RWPE1 (cell line): ENCODE results near the gene DHDDS.

Source experiments
- CTCF ChIA-PET: fragments of 350-600 bp; sonication (Branson Sonifier 250); formaldehyde crosslinking; extraction: SDS; loops from one replicate; lab custom pipeline; 2021; lab: Yijun Ruan, JAX
- POLR2A ChIA-PET: fragments of 400-600 bp; formaldehyde crosslinking; extraction: SDS; loops from one replicate; lab custom pipeline; 2020; ENCODE audit warnings: antibody characterized with exemption; ENCODE audit not compliant: low non-redundant PET; lab: Yijun Ruan, JAX
- DNase-seq: peaks from one replicate; pipeline ENCODE4 v3.0.0; 2012; ENCODE audit warnings: low spot score
- H3K27ac ChIP-seq: fragments of 450-650 bp; 2 replicates; pipeline ENCODE4 v1.5.1; 2017
- TF ChIP-seq, protein P1 (sequence below): fragments of 450-650 bp; conservative IDR thresholded peaks from 2 replicates; pipeline ENCODE4 v1.5.1; 2017; ENCODE audit warnings: low read depth, mild to moderate bottlenecking

The DHDDS gene

DNA sequence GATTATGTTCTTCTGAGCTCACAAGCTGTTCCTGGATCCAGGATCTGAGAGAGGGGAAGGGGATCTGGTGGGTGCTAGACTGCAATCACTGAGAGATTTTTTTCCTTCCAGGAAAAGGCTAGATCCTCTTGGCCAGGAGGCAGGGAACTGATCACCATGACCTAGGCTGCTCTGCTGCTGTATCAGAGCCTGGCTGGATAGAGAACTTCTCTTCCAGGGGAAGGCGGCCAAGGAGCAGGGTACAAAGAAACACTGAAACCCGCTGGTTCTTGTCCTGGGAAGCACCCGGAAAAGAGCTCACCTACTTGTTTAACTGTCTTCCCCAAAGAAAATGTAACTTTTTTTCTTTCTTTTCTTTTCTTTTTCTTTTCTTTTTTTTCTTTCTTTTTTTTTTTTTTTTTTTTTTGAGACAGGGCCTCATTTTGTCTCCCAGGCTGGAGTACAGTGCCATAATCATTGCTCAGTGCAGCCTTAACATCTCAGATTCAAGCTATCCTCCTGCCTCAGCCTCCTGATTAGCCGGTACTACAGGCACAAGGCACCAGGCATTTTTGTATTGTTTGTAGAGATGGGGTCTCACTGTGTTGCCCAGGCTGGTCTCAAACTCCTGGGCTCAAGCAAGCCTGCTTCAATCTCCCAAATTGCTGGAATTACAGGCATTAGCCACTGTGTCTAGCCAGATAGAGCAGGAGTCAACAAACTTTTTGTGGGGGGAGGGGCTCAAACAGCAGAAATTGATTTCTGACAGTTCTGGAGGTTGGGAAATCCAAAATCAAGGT, 85.1 kb downstream of the DHDDS start:
- TF ChIP-seq, protein P1, sequence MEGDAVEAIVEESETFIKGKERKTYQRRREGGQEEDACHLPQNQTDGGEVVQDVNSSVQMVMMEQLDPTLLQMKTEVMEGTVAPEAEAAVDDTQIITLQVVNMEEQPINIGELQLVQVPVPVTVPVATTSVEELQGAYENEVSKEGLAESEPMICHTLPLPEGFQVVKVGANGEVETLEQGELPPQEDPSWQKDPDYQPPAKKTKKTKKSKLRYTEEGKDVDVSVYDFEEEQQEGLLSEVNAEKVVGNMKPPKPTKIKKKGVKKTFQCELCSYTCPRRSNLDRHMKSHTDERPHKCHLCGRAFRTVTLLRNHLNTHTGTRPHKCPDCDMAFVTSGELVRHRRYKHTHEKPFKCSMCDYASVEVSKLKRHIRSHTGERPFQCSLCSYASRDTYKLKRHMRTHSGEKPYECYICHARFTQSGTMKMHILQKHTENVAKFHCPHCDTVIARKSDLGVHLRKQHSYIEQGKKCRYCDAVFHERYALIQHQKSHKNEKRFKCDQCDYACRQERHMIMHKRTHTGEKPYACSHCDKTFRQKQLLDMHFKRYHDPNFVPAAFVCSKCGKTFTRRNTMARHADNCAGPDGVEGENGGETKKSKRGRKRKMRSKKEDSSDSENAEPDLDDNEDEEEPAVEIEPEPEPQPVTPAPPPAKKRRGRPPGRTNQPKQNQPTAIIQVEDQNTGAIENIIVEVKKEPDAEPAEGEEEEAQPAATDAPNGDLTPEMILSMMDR = no peak
- CTCF ChIA-PET = no interaction called here
- POLR2A ChIA-PET = interaction anchor here (0.6 kb wide), 1 partner anchor 841 kb away, joined by 3 read pairs; no protein-coding TSS in a partner anchor
- H3K27ac ChIP-seq = no peak overlapping the region
- DNase-seq = no peak

GRCh38 chr1:26517766-26518049, 85.6 kb downstream of the DHDDS start:
- no peak for DNase-seq
- CTCF ChIA-PET = interaction anchor here (0.6 kb wide), 1 partner anchor 1716 kb away, joined by 4 read pairs; no protein-coding TSS in a partner anchor
- TF ChIP-seq, protein P1 = no peak
- POLR2A ChIA-PET = interaction anchor here (0.6 kb wide), 1 partner anchor 842 kb away, joined by 3 read pairs; no protein-coding TSS in a partner anchor
- H3K27ac ChIP-seq = no peak overlapping the region

DNA sequence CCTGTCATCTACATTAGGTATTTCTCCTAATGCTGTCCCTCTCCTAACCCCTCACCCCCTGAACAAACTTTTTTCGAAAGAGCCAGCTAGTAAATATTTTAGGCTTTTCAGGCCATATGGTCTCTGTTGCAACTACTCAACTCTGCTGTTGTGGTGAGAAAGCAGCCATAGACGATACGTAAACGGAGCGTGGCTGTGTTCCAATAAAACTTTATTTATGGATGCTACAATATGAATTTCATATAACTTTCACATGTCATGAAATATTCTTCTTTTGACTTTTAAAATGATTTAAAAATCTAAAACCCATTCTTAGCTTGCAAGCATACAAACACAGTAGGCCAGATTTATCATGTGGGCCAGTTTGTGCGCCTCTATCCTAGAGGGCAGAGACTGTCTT, 86.2 kb downstream of the DHDDS start:
- H3K27ac ChIP-seq = no peak overlapping the region
- no peak for DNase-seq
- ChIA-PET POLR2A (no interaction called here), CTCF (interaction anchor here (0.6 kb wide), 2 partner anchors 180 to 1715 kb away, joined by 3 to 4 read pairs; no protein-coding TSS in a partner anchor)
- TF ChIP-seq, protein P1 = no peak

GRCh38 chr1:26520339-26520738, 88.2 kb downstream of the DHDDS start:
- TF ChIP-seq, protein P1 = no peak
- ChIA-PET POLR2A (no interaction called here), CTCF (no interaction called here)
- no peak overlapping the region for H3K27ac ChIP-seq
- no peak for DNase-seq
